ENCODE results near the gene MB21D2. TPM values are rescaled to one million over a fixed set of nuclear protein-coding genes. Genes with fewer than 3 reads are reported as not detected.

Gene MB21D2
- total RNA-seq, 1 donor from 2014 or later: 1.7 TPM

- ATAC-seq (ENCODE audit: poor library complexity) (no peak), DNase-seq (no peak)
- intact Hi-C loops (cut with DNase I): no loop called here
Observed at GRCh38 chr3:192928720-192929119, 11.1 kb upstream of the MB21D2 start.

DNA sequence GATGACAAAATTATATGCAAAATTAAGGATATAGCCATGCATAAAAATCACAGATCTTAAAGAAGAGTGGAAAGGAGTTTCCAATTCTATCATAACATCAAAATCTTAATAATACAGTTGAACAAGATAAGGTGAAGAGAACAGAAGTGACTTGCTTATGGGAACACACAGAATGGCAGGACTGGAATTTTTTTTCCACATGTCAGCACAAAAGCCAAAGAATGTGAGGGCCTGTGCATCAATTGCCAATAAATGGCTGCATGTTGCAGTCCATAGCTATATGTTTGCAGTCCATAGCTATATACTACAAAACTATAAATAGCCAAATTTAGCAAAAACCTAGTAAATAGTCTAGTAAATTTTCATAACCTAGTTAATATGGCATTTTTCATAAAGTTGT lies 10.4 kb upstream of the MB21D2 start:
- no peak for DNase-seq
- no peak for ATAC-seq (ENCODE audit: poor library complexity)
- intact Hi-C loops (cut with DNase I): no loop called here

DNA sequence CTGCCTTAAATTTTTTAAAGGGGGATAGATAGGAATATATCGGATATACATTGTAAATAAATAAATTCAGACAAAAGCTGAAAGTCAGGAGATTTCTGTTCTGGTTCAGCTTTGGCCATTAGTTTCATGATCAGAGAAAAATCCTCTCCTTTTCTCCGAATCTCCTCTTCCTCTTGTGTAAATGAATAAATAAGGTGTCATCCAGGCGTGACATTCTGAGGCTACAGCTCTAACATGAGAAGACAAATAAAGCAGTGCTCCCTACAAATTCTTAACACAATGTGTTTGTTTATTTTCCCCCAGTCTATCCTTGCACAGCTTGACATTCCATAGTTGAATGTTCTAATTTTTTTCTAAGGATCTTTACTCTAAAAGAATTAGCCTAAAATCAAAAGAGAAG lies 9.4 kb upstream of the MB21D2 start:
- ATAC-seq (ENCODE audit: poor library complexity) (no peak), DNase-seq (no peak)
- intact Hi-C loops (cut with DNase I): no loop called here

GRCh38 chr3:192923731-192924130 lies 6.1 kb upstream of the MB21D2 start:
- no peak for DNase-seq
- ATAC-seq (ENCODE audit: poor library complexity): no peak
- intact Hi-C loops (cut with DNase I): no loop called here

- intact Hi-C loops (cut with DNase I): no loop called here
- ATAC-seq (ENCODE audit: poor library complexity): no peak
Observed at GRCh38 chr3:192921793-192922192, 4.1 kb upstream of the MB21D2 start.

DNA sequence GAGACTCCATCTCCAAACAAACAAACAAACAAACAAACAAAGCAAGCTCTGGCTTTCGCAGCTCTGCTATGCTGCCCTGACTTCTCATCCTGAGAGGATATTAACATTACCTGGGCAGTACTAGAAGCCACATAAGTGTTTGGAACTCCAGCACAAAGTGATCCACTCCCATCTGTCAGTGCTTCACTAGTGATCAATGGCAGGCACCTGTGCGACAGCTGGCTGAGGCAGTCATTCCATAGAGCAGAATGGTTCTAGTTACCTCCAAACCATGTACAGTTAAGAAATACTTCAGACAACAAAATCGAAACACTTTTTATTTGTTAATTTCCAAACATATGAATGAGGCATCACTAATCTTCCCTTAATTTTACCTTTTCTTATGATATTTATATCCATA lies 2.8 kb upstream of the MB21D2 start:
- ATAC-seq (ENCODE audit: poor library complexity) (no peak), DNase-seq (no peak)
- intact Hi-C loops (cut with DNase I): no loop called here

More at GRCh38 chr3:192921793-192922192, 4.1 kb upstream of the MB21D2 start:
- no peak for DNase-seq

DNA sequence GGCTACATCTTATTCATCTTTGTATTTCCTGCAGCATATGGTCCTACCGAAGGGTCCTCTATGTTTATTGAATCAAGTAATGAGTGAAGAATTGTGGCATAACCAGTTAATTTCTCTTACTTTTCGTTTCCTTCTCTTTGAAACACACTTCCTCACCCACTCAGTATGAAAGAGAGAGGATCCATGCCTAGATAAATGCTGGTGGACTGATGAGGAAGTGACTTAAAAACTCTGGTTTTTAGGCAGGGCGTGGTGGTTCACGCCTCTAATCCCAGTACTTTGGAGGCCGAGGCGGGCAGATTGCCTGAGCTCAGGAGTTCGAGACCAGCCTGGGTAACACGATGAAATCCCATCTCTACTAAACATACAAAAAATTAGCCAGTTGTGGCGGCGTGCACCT lies 2.2 kb upstream of the MB21D2 start:
- DNase-seq: no peak
- intact Hi-C loops (cut with DNase I): loop anchor here (10.0 kb wide), 1 partner anchor 105 kb away; no protein-coding TSS in a partner anchor
- no peak for ATAC-seq (ENCODE audit: poor library complexity)

DNA sequence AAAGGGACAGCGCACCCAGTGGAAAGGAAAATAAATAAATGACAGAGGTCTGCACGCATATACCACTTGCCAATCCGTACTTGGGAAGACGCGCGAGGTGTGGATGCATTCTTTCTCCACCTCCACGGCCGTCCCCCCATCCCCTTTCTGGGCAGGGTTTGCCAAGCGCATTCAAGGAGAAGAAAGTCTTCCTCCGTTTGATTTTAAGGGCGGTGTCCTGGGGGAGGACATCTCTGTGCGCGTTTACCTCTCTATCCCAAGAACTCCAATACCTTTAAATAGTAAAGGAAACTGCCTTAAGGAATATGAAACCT lies 576 bp upstream of the MB21D2 start:
- intact Hi-C loops (cut with DNase I): loop anchor here (10.0 kb wide), 1 partner anchor 103 kb away; no protein-coding TSS in a partner anchor
- ATAC-seq (ENCODE audit: poor library complexity) (no peak), DNase-seq (no peak)

DNA sequence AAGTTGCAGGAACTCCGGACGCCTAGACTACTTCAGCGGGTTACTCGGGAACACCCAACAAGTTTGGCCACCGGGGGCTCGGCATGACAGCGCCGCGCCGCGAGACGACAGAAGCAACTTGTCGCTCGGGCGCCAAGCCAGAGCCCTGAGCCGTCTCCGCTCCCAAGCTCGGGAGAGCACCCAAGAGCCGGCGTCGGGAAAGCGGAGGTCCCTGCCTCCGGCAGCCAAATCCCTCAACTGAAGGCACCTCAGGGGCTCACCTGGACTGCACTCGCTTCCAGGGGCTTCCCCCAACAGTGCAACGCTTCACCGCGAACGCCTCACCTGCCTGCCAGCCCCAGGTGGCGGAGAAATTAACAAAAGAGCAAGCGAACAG lies 640 bp downstream of the MB21D2 start:
- ATAC-seq (ENCODE audit: poor library complexity): peak; percentile 70
- peak; percentile 86 for DNase-seq
- intact Hi-C loops (cut with DNase I): loop anchor here (10.0 kb wide), 1 partner anchor 102 kb away; no protein-coding TSS in a partner anchor

DNA sequence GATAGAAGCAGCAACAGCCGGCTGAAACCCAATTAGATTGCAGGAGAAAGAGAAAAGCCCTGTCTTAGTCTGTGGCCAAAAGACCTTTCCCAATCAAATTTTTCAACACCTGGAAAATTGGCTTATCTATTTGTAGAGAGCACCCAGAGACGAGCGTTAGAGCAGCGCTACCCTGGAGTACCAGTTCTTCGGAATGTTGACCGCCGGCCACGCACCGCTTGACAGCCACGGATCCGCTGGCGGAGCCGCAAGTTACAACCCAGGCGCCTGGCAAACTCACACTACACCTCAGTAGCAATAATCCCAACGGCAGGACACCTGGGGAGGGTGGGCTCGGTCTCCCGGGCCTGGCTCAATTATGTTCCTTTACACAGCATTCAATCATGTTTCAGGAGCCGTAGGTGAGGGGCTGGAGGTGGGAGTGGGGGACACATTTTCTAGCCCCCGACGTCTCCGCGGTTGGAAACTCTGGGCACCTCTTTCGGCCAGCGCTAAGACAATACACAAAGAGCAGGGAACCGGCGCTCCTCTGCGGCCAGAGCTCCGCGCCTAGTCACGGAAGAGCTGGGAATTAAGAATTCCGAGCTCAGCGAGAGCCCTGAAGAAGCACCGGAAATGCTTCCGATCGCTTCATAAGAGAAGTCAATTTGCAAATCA lies 1.2 kb downstream of the MB21D2 start:
- DNase-seq: peak; percentile 54

GRCh38 chr3:192915722-192916121 lies 1.9 kb downstream of the MB21D2 start:
- no peak for ATAC-seq (ENCODE audit: poor library complexity)
- intact Hi-C loops (cut with DNase I): loop anchor here (10.0 kb wide), 1 partner anchor 101 kb away; no protein-coding TSS in a partner anchor
- no peak for DNase-seq

More for the DNA sequence above, 1.2 kb downstream of the MB21D2 start:
- intact Hi-C loops (cut with DNase I): loop anchor here (10.0 kb wide), 1 partner anchor 102 kb away; no protein-coding TSS in a partner anchor
- peak; percentile 38 for ATAC-seq (ENCODE audit: poor library complexity)

DNA sequence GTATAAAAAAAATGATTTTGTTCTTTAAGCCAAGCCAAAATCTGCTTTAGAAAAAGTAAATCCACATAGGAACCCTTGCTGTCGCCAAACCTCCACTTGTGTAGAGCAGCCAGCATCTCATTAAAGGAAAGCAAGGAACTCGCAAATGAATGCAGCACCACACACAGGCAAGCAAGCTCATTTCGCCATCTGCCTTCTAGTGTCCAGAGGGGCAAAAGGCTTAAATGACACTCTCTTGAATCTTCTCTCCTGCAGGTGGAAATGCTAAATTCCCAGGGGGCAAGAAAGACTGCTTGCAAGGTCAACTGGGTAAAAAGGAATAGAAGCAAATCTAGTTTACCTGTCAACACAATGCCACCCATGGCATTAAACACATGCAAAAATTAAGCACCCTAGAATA lies 2.4 kb downstream of the MB21D2 start:
- DNase-seq (no peak), ATAC-seq (ENCODE audit: poor library complexity) (no peak)
- intact Hi-C loops (cut with DNase I): loop anchor here (10.0 kb wide), 1 partner anchor 101 kb away; no protein-coding TSS in a partner anchor

DNA sequence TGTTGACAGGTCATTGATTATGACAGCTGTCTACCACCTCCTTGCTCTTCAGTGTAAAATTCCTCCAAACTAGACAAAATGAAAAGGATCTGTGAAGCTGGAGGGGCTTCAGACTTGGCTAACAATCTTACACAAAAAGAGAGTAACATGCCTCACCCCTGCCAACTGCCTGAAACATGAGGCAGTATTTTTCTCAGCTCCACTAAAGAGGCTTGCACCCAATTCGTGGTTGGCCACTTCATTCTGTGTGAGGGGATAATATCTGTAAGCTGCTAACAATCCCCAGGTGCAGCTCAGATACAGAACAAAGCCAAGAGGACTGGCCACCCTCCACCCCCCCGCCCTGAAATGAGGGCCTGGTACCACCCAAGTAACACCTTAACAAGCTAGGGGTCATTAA lies 2.8 kb downstream of the MB21D2 start:
- intact Hi-C loops (cut with DNase I): loop anchor here (10.0 kb wide), 1 partner anchor 100 kb away; no protein-coding TSS in a partner anchor
- ATAC-seq (ENCODE audit: poor library complexity) (no peak), DNase-seq (no peak)

- no peak for DNase-seq
- intact Hi-C loops (cut with DNase I): loop anchor here (10.0 kb wide), 1 partner anchor 99 kb away; no protein-coding TSS in a partner anchor
- ATAC-seq (ENCODE audit: poor library complexity): no peak
Observed at GRCh38 chr3:192913540-192913939, 4.1 kb downstream of the MB21D2 start.

GRCh38 chr3:192911293-192911692 lies 6.4 kb downstream of the MB21D2 start:
- intact Hi-C loops (cut with DNase I): loop anchor here (10.0 kb wide), 1 partner anchor 96 kb away; no protein-coding TSS in a partner anchor
- DNase-seq: no peak
- ATAC-seq (ENCODE audit: poor library complexity): no peak

- intact Hi-C loops (cut with DNase I): no loop called here
- ATAC-seq (ENCODE audit: poor library complexity): no peak
- DNase-seq: no peak
Observed at GRCh38 chr3:192907784-192908183, 9.9 kb downstream of the MB21D2 start.

DNA sequence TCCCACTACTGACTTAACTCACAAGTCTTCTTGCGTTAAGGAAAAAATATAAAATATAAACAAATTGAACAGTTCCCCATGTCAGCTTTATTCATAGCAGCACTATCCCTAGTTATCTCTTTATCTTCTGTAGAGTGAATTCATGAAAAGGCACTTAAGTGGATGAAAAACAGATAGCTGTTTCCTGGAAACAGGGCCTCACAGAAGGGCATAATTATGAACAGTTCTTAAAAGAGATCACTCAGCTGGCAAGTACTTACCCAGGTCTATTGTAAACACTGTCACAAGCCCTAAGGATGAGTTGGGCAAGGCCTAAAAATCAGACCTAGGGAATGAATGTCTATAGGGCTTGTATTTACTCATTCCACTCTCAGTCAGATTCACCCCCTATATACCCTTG lies 10.7 kb downstream of the MB21D2 start:
- no peak for DNase-seq
- intact Hi-C loops (cut with DNase I): no loop called here
- no peak for ATAC-seq (ENCODE audit: poor library complexity)

DNA sequence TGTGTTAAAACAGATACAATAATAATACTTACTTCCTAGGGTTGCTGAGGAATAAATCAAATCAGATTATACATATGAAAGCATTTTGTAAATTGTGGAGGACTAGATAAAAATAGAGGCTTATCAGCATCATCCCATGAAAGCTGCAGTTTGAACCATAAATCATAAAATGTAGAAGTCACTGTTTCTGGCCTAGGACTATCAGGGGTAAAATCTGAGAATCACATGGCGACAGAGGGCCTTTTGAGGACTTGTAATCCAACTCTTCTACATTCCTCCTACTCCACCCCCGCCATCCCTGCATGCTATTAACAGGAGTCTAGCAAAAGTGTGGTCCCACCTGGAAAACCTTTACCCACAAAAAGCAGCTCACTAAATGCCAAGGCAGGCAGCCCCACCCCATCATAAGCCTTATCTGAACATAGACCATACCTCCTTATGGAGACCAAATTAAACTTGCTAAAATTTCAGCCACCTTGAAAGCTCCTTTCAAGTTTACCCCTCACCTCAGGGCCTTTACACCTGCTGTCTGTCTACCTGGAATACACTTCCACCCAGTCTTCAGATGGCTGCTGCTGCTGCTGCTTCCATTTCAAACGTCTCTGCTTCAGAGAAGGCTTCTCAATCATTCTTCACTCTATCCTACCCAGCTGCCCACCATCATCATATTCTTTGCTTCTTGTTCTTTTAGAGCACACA lies 11.5 kb downstream of the MB21D2 start:
- ATAC-seq (ENCODE audit: poor library complexity) (no peak), DNase-seq (no peak)
- intact Hi-C loops (cut with DNase I): no loop called here

GRCh38 chr3:192904632-192905289 lies 12.9 kb downstream of the MB21D2 start:
- ATAC-seq (ENCODE audit: poor library complexity) (no peak), DNase-seq (no peak)
- intact Hi-C loops (cut with DNase I): no loop called here

- ATAC-seq (ENCODE audit: poor library complexity) (no peak), DNase-seq (no peak)
- intact Hi-C loops (cut with DNase I): no loop called here
Observed at GRCh38 chr3:192902549-192902948, 15.1 kb downstream of the MB21D2 start.

All from Right ventricle myocardium superior (tissue), 1 donor.